Measurements from ENCODE around the gene PALD1.

The PALD1 gene

DNA sequence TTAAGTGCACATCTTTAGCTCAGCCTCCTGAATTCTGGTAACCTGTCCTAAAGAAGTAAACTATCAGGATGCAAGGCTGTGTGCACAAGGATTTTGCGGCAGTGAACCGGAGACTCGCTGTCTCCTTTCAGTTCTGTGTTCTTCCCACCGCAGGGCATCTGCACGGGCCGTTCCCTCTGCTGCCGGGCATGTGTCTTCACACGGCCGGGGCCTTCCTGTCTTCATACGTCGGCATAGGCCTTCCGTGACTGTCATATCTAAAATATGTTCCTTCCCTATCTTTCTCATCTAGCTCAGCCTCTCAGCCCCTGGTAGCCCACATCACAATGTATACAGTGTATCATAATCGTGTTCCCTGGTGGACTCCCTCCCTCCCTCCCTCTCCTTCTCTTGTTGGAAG lies 16.4 kb downstream of the PALD1 start:
- H3K27me3 ChIP-seq (ENCODE audit: control insufficient read depth, low read length) = no peaks in the 10 kb centered on the region
- H3K79me2 ChIP-seq (ENCODE audit: control insufficient read depth, low read length) = peaks cover 91% of the 10 kb centered on the region
- peak overlapping the region; percentile 75 for H3K4me3 ChIP-seq (ENCODE audit: low read length)
- H3K27ac ChIP-seq (ENCODE audit: low read depth, low read length) = peak overlapping the region; percentile 95
- H3K36me3 ChIP-seq (ENCODE audit: control insufficient read depth, low read length) = peaks cover 56% of the 10 kb centered on the region
- H3F3A ChIP-seq (ENCODE audit: control insufficient read depth, insufficient read depth) = peaks cover 26% of the 10 kb centered on the region
- peak overlapping the region; percentile 93 for H3K4me2 ChIP-seq (ENCODE audit: low read length)
- no peaks in the 10 kb centered on the region for H4K20me1 ChIP-seq (ENCODE audit: control insufficient read depth, insufficient read depth, low read depth, low read length)
- TF ChIP-seq EZH2phosphoT487 (IDR thresholded peaks at IDR 0.05; ENCODE audit: borderline replicate concordance, low read length) = no peak
- TF ChIP-seq, protein P1, sequence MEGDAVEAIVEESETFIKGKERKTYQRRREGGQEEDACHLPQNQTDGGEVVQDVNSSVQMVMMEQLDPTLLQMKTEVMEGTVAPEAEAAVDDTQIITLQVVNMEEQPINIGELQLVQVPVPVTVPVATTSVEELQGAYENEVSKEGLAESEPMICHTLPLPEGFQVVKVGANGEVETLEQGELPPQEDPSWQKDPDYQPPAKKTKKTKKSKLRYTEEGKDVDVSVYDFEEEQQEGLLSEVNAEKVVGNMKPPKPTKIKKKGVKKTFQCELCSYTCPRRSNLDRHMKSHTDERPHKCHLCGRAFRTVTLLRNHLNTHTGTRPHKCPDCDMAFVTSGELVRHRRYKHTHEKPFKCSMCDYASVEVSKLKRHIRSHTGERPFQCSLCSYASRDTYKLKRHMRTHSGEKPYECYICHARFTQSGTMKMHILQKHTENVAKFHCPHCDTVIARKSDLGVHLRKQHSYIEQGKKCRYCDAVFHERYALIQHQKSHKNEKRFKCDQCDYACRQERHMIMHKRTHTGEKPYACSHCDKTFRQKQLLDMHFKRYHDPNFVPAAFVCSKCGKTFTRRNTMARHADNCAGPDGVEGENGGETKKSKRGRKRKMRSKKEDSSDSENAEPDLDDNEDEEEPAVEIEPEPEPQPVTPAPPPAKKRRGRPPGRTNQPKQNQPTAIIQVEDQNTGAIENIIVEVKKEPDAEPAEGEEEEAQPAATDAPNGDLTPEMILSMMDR (IDR thresholded peaks at IDR 0.05; ENCODE audit: low read depth, low read length, poor library complexity, severe bottlenecking) = no peak
- H3K9me3 ChIP-seq (ENCODE audit: control insufficient read depth, insufficient read depth, low read length) = no peaks in the 10 kb centered on the region
- H3K4me1 ChIP-seq (ENCODE audit: control insufficient read depth, low read length) = peaks cover 99% of the 10 kb centered on the region
- no peaks in the 10 kb centered on the region for H3K9me2 ChIP-seq (replicated peaks; ENCODE audit: control insufficient read depth, low read length)

DNA sequence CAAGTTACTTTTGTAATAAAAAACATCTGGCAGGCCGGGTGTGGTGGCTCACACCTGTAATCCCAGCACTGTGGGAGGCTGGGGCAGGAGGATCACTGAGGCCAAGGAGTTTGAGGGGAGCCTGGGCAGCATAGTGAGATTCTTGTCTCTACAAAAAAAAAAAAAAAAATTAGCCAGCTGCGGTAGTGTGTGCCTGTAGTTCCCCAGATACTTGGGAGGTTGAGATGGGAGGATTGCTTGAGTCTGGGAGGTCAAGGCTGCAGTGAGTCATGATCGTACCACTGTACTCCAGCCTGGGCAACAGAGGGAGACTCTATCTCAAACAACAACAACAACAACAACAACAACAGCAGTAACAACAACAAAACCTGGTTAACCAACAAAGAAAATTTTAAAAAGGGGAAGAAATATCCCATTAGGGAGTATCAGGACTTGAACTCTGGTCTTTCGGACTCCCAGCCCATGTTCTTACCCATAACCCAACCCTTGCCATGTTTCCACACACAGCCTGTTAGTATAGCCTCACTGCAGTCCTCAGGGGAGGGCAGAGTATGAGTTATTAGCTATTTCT lies 17.2 kb downstream of the PALD1 start:
- TF ChIP-seq, protein P1 (IDR thresholded peaks at IDR 0.05; ENCODE audit: low read depth, low read length, poor library complexity, severe bottlenecking) = no peak
- TF ChIP-seq EZH2phosphoT487 (IDR thresholded peaks at IDR 0.05; ENCODE audit: borderline replicate concordance, low read length) = no peak
- H3F3A ChIP-seq (ENCODE audit: control insufficient read depth, insufficient read depth) = peaks cover 20% of the 10 kb centered on the region
- 0 out of 2 replicates have a peak, but pooled peaks cover 3% of the 10 kb centered on the region for H4K20me1 ChIP-seq (ENCODE audit: control insufficient read depth, insufficient read depth, low read depth, low read length)
- H3K9me2 ChIP-seq (replicated peaks; ENCODE audit: control insufficient read depth, low read length) = no peaks in the 10 kb centered on the region
- H3K4me2 ChIP-seq (ENCODE audit: low read length) = no peak overlapping the region
- H3K4me1 ChIP-seq (ENCODE audit: control insufficient read depth, low read length) = peaks cover 99% of the 10 kb centered on the region
- peaks cover 60% of the 10 kb centered on the region for H3K36me3 ChIP-seq (ENCODE audit: control insufficient read depth, low read length)
- peaks cover 95% of the 10 kb centered on the region for H3K79me2 ChIP-seq (ENCODE audit: control insufficient read depth, low read length)
- H3K27me3 ChIP-seq (ENCODE audit: control insufficient read depth, low read length) = no peaks in the 10 kb centered on the region
- H3K9me3 ChIP-seq (ENCODE audit: control insufficient read depth, insufficient read depth, low read length) = no peaks in the 10 kb centered on the region
- H3K27ac ChIP-seq (ENCODE audit: low read depth, low read length) = no peak overlapping the region
- H3K4me3 ChIP-seq (ENCODE audit: low read length) = no peak overlapping the region

DNA sequence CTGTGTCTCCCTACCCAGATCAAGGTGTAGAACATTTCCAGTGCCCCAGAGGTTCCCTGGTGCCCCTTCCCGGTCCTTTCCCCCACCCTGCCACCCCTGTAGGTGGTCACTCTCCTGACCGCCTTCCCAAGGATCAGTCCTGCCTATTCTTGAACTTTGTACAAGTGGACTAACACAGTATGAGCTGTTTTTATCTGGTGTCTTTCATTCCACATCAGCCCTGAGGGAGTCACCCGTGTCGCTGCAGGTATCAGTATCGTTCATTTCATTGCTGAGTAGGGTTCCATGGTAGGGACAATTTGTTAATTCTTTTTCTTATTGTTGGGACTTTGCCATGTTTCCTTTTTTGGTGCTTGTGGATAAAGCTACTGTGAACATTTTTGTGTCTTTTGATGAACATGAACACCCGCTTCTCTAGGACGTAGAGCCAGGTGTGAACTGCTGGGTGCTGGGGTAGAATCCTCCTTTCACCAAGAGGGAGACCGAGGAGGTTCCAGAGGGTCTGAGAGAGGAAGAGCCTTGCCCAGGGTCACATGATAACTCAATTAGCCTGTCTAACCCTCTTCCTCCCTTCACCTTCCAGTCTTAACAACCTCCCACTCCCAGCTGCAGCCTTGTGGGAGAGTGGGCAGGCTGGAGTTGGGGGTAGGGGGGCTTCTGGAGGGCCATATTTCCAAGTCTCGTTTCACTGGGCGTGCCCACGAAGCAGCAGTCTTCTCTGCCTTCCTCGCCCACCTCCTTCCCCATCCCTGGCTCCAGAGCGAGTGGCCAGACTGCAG lies 18.0 kb downstream of the PALD1 start:
- Histone ChIP-seq H3K4me3 (ENCODE audit: low read length) (no peak overlapping the region), H3K36me3 (ENCODE audit: control insufficient read depth, low read length) (peaks cover 56% of the 10 kb centered on the region), H3K27me3 (ENCODE audit: control insufficient read depth, low read length) (no peaks in the 10 kb centered on the region), H3F3A (ENCODE audit: control insufficient read depth, insufficient read depth) (peaks cover 17% of the 10 kb centered on the region), H3K4me1 (ENCODE audit: control insufficient read depth, low read length) (peaks cover 96% of the 10 kb centered on the region), H3K9me2 (replicated peaks; ENCODE audit: control insufficient read depth, low read length) (no peaks in the 10 kb centered on the region), H3K9me3 (ENCODE audit: control insufficient read depth, insufficient read depth, low read length) (no peaks in the 10 kb centered on the region), H3K79me2 (ENCODE audit: control insufficient read depth, low read length) (peaks cover 96% of the 10 kb centered on the region), H3K4me2 (ENCODE audit: low read length) (no peak overlapping the region), H3K27ac (ENCODE audit: low read depth, low read length) (no peak overlapping the region), H4K20me1 (ENCODE audit: control insufficient read depth, insufficient read depth, low read depth, low read length) (0 out of 2 replicates have a peak, but pooled peaks cover 3% of the 10 kb centered on the region)
- TF ChIP-seq, protein P1 (IDR thresholded peaks at IDR 0.05; ENCODE audit: low read depth, low read length, poor library complexity, severe bottlenecking) = no peak
- no peak for TF ChIP-seq EZH2phosphoT487 (IDR thresholded peaks at IDR 0.05; ENCODE audit: borderline replicate concordance, low read length)

All from DOHH2 (cell line).